K562 (cell line): ENCODE data around the gene HSPA13. TPM values are rescaled to one million over a fixed set of nuclear protein-coding genes. Genes with fewer than 3 reads are reported as not detected.
A peak's percentile ranks its signal among the peaks of the same experiment; 100 is the strongest.

Experiments used
- CBFB ChIP-seq: sonication (generic); formaldehyde crosslinking; IDR thresholded peaks from 2 replicates; pipeline ENCODE4 v1.4.0; 2020; ENCODE audit warnings: mild to moderate bottlenecking, missing genetic modification reagents
- CC2D1A ChIP-seq: fragments of 450-650 bp; IDR thresholded peaks from 2 replicates; pipeline ENCODE4 v1.6.1; 2017; ENCODE audit warnings: mild to moderate bottlenecking
- CTCFL ChIP-seq: IDR thresholded peaks from 2 replicates; pipeline ENCODE4 v1.6.1; 2011; ENCODE audit warnings: borderline replicate concordance, low read depth, mild to moderate bottlenecking, moderate library complexity, low read length; ENCODE audit not compliant: insufficient read depth, poor library complexity, severe bottlenecking
- HMG20B ChIP-seq: fragments of 250-450 bp; sonication (Bioruptor Pico); IDR thresholded peaks from 2 replicates; pipeline ENCODE4 v1.5.0; 2021; ENCODE audit warnings: mild to moderate bottlenecking
- HNRNPUL1 ChIP-seq: fragments of 200-400 bp; formaldehyde crosslinking; IDR thresholded peaks from 2 replicates; pipeline ENCODE4 v1.6.1; 2017; ENCODE audit warnings: low read length
- MLLT1 ChIP-seq, 2 experiments: fragments of 450-650 bp; IDR thresholded peaks; 2 replicates each; pipeline ENCODE4 v1.6.1; 2016
- RAD51 ChIP-seq: fragments of 450-650 bp; IDR thresholded peaks from 2 replicates; pipeline ENCODE4 v1.7.1; 2016; ENCODE audit warnings: low read depth, mild to moderate bottlenecking, borderline replicate concordance
- TOE1 ChIP-seq, 2 experiments: fragments of 450-650 bp in 1 of 2; sonication (generic) in 1 of 2; formaldehyde crosslinking in 1 of 2; IDR thresholded peaks; 2 replicates each; pipeline versions ENCODE4 v1.7.1 to v1.8.0; 2016 to 2022; ENCODE audit warnings: borderline replicate concordance in 2 of 2, mild to moderate bottlenecking in 2 of 2, antibody characterized with exemption in 1 of 2, inconsistent platforms in 1 of 2, low read depth in 1 of 2, missing genetic modification reagents in 1 of 2, moderate library complexity in 1 of 2
- UBTF ChIP-seq, 2 experiments: IDR thresholded peaks; 2 replicates each; pipeline ENCODE4 v1.6.1; 2012; ENCODE audit warnings: improper control_type of control experiment in 2 of 2, low read depth in 2 of 2, low read length in 2 of 2, borderline replicate concordance in 1 of 2
- ZNF311 ChIP-seq: fragments of 250-450 bp; sonication (Bioruptor Pico); IDR thresholded peaks from 2 replicates; pipeline ENCODE4 v1.4.0; 2020; ENCODE audit warnings: mild to moderate bottlenecking, moderate library complexity
- ZNF592 ChIP-seq: fragments of 450-650 bp; IDR thresholded peaks from 2 replicates; pipeline ENCODE4 v1.6.1; 2017; ENCODE audit warnings: antibody characterized with exemption, mild to moderate bottlenecking
- polyA plus RNA-seq, 8 experiments: library from polyadenylated mRNA; depleted of rRNA in 4 of 8; stranded (reverse) in 5 of 8; unstranded in 3 of 8; fragments of >200 nt; fragmentation: Nextera tagmentation in 2 of 8; fragmentation: Illumina TruSeq in 1 of 8; extraction: Ambion mirVana in 2 of 8; extraction: Trizol in 1 of 8; gene quantifications; 2 replicates each; pipeline versions ENCODE4 v1.2.1 to v1.2.3, GENCODE V29; 2011 to 2014; ENCODE audit warnings: inconsistent platforms in 1 of 8, missing spikeins in 1 of 8
- total RNA-seq, 7 experiments: library from RNA; depleted of rRNA in 6 of 7; stranded (reverse); fragments of >200 nt in 6 of 7; fragmentation: Illumina TruSeq in 2 of 7; extraction: Trizol in 2 of 7; gene quantifications; 2 replicates each; pipeline versions ENCODE4 v1.2.1 to v1.2.3, GENCODE V29; 2011 to 2021; ENCODE audit warnings: low replicate concordance in 1 of 7

The HSPA13 gene
- total and polyA plus RNA-seq, 9 of the 15 experiments (the other 6 are each of a cell fraction or from before 2014, with no cell fraction given) = 12.5 to 28.8 (median 23.9) TPM

GRCh38 chr21:14383596-14384180 is 742 bp upstream of the HSPA13 start (continued):
- TF ChIP-seq UBTF (IDR thresholded peaks at IDR 0.05; ENCODE audit: borderline replicate concordance in 1 of 2, low read depth in 2 of 2, low read length in 2 of 2) (peak in 1 of 2 experiments; percentile 82; a peak in 2 of 4 replicates), MLLT1 (IDR thresholded peaks at IDR 0.05) (peak in 1 of 2 experiments; percentile 32; a peak in 1 of 4 replicates), CBFB (CRISPR knock-in tag) (no peak), CC2D1A (0 out of 2 replicates have a peak, but pooled peaks have one; percentile 4), TOE1 (IDR thresholded peaks at IDR 0.05; ENCODE audit: borderline replicate concordance) (0 out of 2 replicates have a peak, but pooled peaks have one; percentile 26), TOE1 (CRISPR knock-in tag; IDR thresholded peaks at IDR 0.05; ENCODE audit: borderline replicate concordance, low read depth) (no peak), ZNF592 (0 out of 2 replicates have a peak, but pooled peaks have one; percentile 63), HNRNPUL1 (no peak), ZNF311 (CRISPR knock-in tag) (no peak), RAD51 (0 out of 2 replicates have a peak, but pooled peaks have one; percentile 11), HMG20B (CRISPR knock-in tag) (0 out of 2 replicates have a peak, but pooled peaks have one; percentile 46), CTCFL (no peak)
